NT2/D1 (cell line): ENCODE results near the gene SLC22A25.
"Not testable (repeated sequence)": the region's sequence is repeated elsewhere in the genome, so short reads cannot be mapped to it uniquely, and the experiment has no call there.

ENCODE experiments used
- DNase-seq: peaks from one replicate; pipeline ENCODE4 v3.0.0-alpha.2; 2011; ENCODE audit warnings: low read depth, low spot score
- H3K27me3 ChIP-seq: 2 replicates; pipeline ENCODE4 v1.6.0; 2011; ENCODE audit warnings: mild to moderate bottlenecking; ENCODE audit not compliant: insufficient read length, insufficient read depth
- H3K36me3 ChIP-seq: 2 replicates; pipeline ENCODE4 v1.6.1; 2011; ENCODE audit warnings: mild to moderate bottlenecking, low read length, mixed read lengths; ENCODE audit not compliant: insufficient read depth, insufficient read length
- H3K4me1 ChIP-seq: 2 replicates; pipeline ENCODE4 v1.5.1; 2011; ENCODE audit not compliant: insufficient read depth, insufficient read length
- H3K4me3 ChIP-seq: 2 replicates; pipeline ENCODE4 v1.5.1; 2011; ENCODE audit warnings: low read depth; ENCODE audit not compliant: insufficient read length
- H3K9ac ChIP-seq: 2 replicates; pipeline ENCODE4 v1.6.0; 2011; ENCODE audit warnings: low read depth; ENCODE audit not compliant: insufficient read length
- H3K9me3 ChIP-seq: 2 replicates; pipeline ENCODE4 v1.5.1; 2011; ENCODE audit warnings: mild to moderate bottlenecking, low read length; ENCODE audit not compliant: insufficient read depth
- SUZ12 ChIP-seq: IDR thresholded peaks from 2 replicates; pipeline ENCODE4 v1.6.1; 2011; ENCODE audit not compliant: insufficient read length, insufficient read depth; ENCODE audit errors: extremely low read depth
- YY1 ChIP-seq: IDR thresholded peaks from 2 replicates; pipeline ENCODE4 v1.6.1; 2011; ENCODE audit not compliant: insufficient read length, insufficient read depth
- ZNF274 ChIP-seq: IDR thresholded peaks from 2 replicates; pipeline ENCODE4 v1.6.1; 2011; ENCODE audit warnings: mild to moderate bottlenecking, low read depth, low read length

The SLC22A25 gene

DNA sequence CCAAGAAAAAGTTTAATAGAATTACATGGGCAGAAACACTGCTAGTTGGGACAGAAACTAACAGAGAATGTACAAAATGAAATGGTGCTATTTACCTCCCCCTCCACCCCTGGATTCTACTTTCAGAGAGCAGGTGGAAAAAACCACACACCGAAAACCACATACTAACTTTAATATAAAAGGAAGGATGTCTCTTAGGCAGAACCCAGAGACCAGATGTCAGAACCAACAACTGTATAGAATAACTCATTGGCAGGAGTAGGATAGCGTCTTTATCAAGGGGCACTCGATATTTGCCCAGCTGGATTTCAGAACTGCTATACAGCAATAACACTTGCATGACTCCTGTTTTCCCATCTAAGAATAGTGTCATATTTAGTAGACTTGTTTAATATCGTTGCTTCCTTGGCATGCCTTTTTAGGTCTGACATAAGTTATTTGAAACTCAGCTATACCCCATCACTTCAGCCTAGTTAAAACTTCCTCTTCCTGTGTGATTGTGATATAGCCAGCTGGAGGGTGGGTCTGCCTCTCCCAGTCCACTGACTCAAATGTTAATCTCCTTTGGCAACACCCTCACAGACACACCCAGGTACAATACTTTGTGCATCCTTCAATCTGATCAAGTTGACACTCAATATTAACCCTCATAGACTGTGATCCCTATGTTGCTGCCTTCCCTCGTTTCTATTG lies 1.2 kb downstream of the SLC22A25 start:
- Histone ChIP-seq H3K9ac (no peak overlapping the region), H3K9me3 (peaks cover 7% of the 10 kb centered on the region; the same call in 1 of the 2 replicates), H3K4me1 (no peaks in the 10 kb centered on the region), H3K27me3 (no peaks in the 10 kb centered on the region), H3K4me3 (no peak overlapping the region), H3K36me3 (no peaks in the 10 kb centered on the region)
- TF ChIP-seq SUZ12 = no peak
- no peak for TF ChIP-seq ZNF274
- no peak for DNase-seq

DNA sequence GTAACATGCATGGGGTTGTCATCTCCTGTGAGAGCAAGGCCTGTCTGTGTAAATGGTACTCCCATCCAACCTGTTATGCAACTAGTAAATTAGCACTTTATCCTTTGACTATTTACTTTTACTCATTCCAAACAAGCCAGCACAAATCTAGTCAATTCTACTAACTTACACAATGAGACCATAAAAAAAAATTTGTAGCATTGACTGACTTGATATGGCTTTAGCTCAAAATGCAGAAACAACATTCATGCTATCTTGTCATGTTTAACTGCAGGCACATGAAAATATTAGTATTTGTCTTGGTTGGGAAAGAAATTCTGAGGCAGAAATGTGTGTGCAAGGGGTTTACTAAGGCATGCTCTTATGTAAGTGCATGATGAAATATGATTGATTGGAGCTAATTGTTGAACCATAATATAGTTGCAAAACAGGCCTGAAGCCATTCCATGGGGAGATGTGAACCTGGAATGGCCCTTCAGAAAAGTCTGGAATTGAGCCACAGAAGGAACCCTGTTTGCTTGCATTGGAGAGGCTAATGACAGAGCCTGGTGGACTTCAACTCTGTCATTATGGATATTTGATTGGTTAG lies 2.5 kb downstream of the SLC22A25 start:
- Histone ChIP-seq H3K27me3 (no peaks in the 10 kb centered on the region), H3K9me3 (peaks cover 17% of the 10 kb centered on the region; the same call in 1 of the 2 replicates), H3K9ac (no peak overlapping the region), H3K36me3 (no peaks in the 10 kb centered on the region), H3K4me1 (no peaks in the 10 kb centered on the region), H3K4me3 (no peak overlapping the region)
- TF ChIP-seq ZNF274 = no peak
- no peak for TF ChIP-seq SUZ12
- TF ChIP-seq YY1 = no peak
- no peak for DNase-seq

DNA sequence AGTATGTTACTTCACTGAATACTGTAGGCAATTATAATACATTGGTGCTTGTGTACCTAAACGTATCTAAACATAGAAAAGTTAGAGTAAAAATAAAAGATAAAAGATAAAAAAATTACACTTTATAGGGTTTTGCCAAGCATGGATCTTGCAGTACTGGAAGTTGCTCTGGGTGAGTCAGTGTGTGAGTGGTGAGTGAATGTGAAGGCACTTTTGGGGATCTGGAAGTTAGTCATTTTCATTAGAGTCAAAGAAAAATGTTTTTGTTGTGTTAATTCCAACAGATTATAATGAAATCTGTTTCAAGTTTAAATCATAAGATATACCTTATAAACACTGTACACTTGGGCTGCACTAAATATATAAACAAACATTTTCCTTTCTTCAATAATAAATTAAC lies 3.3 kb downstream of the SLC22A25 start:
- H3K9ac ChIP-seq = no peak overlapping the region
- no peak overlapping the region for H3K4me3 ChIP-seq
- H3K36me3 ChIP-seq = no peaks in the 10 kb centered on the region
- H3K4me1 ChIP-seq = no peaks in the 10 kb centered on the region
- DNase-seq = no peak
- TF ChIP-seq SUZ12 = no peak
- no peak for TF ChIP-seq YY1
- TF ChIP-seq ZNF274 = no peak
- H3K27me3 ChIP-seq = no peaks in the 10 kb centered on the region
- peaks cover 24% of the 10 kb centered on the region for H3K9me3 ChIP-seq

DNA sequence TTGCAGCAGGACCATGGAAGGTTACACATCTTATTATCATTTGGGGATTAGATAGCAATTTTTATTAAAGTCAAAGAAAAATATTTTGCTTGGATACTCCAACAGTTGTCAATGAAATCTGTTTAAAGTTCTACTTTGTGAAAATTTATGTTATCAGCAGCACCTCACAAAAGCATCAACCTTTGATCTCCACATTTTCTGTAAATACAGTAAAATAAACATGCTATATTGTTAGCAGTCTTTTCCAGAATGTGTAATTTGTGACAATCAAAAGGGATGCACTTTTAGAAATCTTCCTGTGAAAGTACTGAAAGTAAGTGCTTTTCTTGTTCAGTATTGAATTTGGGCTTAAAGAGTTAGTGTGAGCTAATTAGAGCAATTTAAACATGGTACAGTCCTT lies 4.1 kb downstream of the SLC22A25 start:
- H3K4me3 ChIP-seq = no peak overlapping the region
- DNase-seq = no peak
- H3K9ac ChIP-seq = no peak overlapping the region
- H3K4me1 ChIP-seq = no peaks in the 10 kb centered on the region
- no peak for TF ChIP-seq YY1
- no peak for TF ChIP-seq SUZ12
- TF ChIP-seq ZNF274 = no peak
- H3K9me3 ChIP-seq = peaks cover 26% of the 10 kb centered on the region
- H3K36me3 ChIP-seq = no peaks in the 10 kb centered on the region
- no peaks in the 10 kb centered on the region for H3K27me3 ChIP-seq

DNA sequence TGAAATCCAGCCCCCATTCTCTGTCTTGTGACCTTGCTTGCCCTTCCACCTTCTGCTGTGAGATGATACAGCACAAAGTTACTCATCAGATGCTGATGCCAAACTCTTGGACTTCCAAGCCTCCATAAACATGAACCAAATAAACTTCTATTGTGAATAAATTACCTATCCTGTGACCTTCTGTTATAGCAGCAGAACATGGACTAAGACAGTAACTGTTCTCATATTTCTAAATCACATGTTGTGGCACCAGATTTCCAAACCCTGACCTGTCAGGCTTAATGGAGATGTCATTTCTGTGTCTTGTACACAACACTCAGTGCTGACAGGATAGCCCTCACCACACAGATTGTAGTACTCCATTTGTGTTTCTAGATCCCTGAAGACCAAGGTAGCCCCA lies 6.0 kb downstream of the SLC22A25 start:
- DNase-seq = no peak
- H3K9me3 ChIP-seq = peaks cover 26% of the 10 kb centered on the region
- H3K4me3 ChIP-seq = no peak overlapping the region
- H3K9ac ChIP-seq = no peak overlapping the region
- H3K36me3 ChIP-seq = no peaks in the 10 kb centered on the region
- no peaks in the 10 kb centered on the region for H3K4me1 ChIP-seq
- TF ChIP-seq YY1 (no peak), SUZ12 (no peak), ZNF274 (no peak)
- no peaks in the 10 kb centered on the region for H3K27me3 ChIP-seq

DNA sequence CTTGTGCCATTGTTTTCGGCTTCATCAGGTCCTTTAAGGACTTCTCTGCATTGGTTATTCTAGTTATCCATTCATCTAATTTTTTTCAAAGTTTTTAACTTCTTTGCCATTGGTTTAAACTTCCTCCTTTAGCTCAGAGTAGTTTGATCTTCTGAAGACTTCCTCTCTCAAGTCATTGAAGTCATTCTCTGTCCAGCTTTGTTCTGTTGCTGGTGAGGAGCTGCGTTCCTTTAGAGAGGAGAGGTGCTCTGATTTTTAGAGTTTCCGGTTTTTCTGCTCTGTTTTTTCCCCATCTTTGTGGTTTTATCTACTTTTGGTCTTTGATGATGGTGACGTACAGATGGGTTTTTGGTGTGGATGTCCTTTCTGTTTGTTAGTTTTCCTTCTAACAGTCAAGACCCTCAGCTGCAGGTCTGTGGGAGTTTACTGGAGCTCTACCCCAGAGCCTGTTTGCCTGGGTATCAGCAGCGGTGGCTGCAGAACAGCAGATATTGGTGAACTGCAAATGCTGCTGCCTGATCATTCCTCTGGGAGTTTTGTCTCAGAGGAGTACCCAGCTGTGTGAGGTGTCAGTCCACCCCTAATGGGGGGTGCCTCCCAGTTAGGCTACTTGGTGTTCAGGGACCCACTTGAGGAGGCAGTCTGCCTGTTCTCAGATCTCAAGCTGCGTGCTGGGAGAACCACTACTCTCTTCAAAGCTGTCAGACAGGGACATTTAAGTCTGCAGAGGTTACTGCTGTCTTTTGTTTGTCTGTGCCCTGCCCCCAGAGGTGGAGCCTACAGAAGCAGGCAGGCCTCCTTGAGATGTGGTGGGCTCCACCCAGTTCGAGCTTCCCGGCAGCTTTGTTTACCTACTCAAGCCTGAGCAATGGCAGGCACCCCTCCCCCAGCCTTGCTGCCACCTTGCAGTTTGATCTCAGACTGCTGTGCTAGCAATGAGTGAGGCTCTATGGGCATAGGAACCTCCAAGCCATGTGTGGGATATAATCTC lies 7.6 kb downstream of the SLC22A25 start:
- H3K36me3 ChIP-seq, DNase-seq, H3K4me3 ChIP-seq, H3K4me1 ChIP-seq, H3K9ac ChIP-seq, H3K27me3 ChIP-seq: not testable (repeated sequence)
- peaks cover 26% of the 10 kb centered on the region for H3K9me3 ChIP-seq

DNA sequence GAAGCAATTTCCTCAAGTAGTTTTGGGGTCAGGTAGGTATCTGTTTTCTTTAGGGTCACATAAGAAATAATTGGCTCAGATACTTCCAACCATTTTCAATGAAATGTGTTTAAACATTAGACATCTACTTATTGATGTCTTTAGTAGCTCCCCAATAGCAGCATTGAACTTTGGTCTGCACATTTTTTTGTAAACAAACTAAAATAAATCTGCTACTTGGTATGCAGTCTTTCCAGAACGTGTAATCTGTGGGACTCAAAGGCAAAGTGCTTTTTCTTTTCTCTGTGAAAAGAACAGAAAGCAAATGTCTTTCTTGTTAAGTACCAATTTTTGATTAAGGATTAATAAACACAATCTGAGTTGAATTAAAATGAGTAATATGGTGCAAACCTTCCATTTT lies 13.6 kb downstream of the SLC22A25 start:
- Histone ChIP-seq H3K9ac (no peak overlapping the region), H3K9me3 (0 out of 2 replicates have a peak, but pooled peaks cover under 1% of the 10 kb centered on the region), H3K36me3 (no peaks in the 10 kb centered on the region), H3K4me1 (no peaks in the 10 kb centered on the region), H3K4me3 (no peak overlapping the region), H3K27me3 (no peaks in the 10 kb centered on the region)
- DNase-seq = no peak
- TF ChIP-seq YY1 (no peak), ZNF274 (no peak), SUZ12 (no peak)
